GM12878 (cell line): Measurements from ENCODE around the gene CELF2. TPM values are rescaled to one million over a fixed set of nuclear protein-coding genes. Genes with fewer than 3 reads are reported as not detected.
A peak's percentile ranks its signal among the peaks of the same experiment; 100 is the strongest.

ENCODE experiments used
- ATAC-seq: fragments of 200-7000 bp; cut with Tn5 transposase; 3 replicates; pipeline ENCODE4 v1.9.1; 2020; ENCODE audit warnings: mild to moderate bottlenecking, moderate library complexity
- BruUV-seq: library from RNA; stranded (reverse); fragments of 400-500 nt; replicated peaks from 2 replicates; lab custom pipeline; 2021; lab: Mats Ljungman, UMichigan
- CTCF ChIA-PET: fragments of 300-600 bp; sonication (Branson Sonifier 250); formaldehyde crosslinking; extraction: SDS; loops from one replicate; lab custom pipeline; 2021; ENCODE audit warnings: inconsistent platforms; lab: Yijun Ruan, JAX
- POLR2A ChIA-PET: fragments of 350-600 bp; formaldehyde crosslinking; extraction: SDS; loops from one replicate; lab custom pipeline; 2021; ENCODE audit warnings: inconsistent platforms; lab: Charles Lee
- RAD21 ChIA-PET: fragments of 300-600 bp; sonication (Branson Sonifier 250); formaldehyde crosslinking; loops from one replicate; lab custom pipeline; 2023; ENCODE audit warnings: antibody characterized with exemption; ENCODE audit not compliant: unreplicated experiment; lab: Charles Lee
- SMC1A ChIA-PET: fragments of 300-600 bp; sonication (Branson Sonifier 250); formaldehyde crosslinking; loops from one replicate; lab custom pipeline; 2023; ENCODE audit not compliant: unreplicated experiment, uncharacterized antibody; lab: Charles Lee
- DNase-seq: peaks from one replicate; pipeline ENCODE4 v3.0.0-alpha.2; 2011; ENCODE audit warnings: low read depth, low spot score
- FAIRE-seq: peaks from 3 replicates; lab custom pipeline; 2011; peaks lifted over from hg19 to GRCh38; lab: Jason Lieb, UNC
- H2AFZ ChIP-seq: 2 replicates; pipeline ENCODE4 v1.6.0; 2011; ENCODE audit warnings: low read depth, low read length, control low read depth; ENCODE audit not compliant: control insufficient read depth
- H3K27ac ChIP-seq: 2 replicates; pipeline ENCODE4 v1.5.1; 2011; ENCODE audit warnings: control low read depth; ENCODE audit not compliant: control insufficient read depth, insufficient read depth
- H3K27me3 ChIP-seq, 2 experiments: replicated peaks in 1 of 2; 2 replicates each; pipeline versions ENCODE4 v1.6.0 to v1.6.1; 2011; ENCODE audit warnings: low read length in 1 of 2; ENCODE audit not compliant: control insufficient read depth in 2 of 2, insufficient read depth in 2 of 2
- H3K36me3 ChIP-seq, 2 experiments: 2 replicates each; pipeline ENCODE4 v1.5.1; 2011; ENCODE audit warnings: low read length in 1 of 2; ENCODE audit not compliant: control insufficient read depth in 2 of 2, insufficient read depth in 2 of 2
- H3K4me1 ChIP-seq: 2 replicates; pipeline ENCODE4 v1.6.1; 2011; ENCODE audit warnings: mild to moderate bottlenecking, low read length, moderate library complexity, mixed read lengths; ENCODE audit not compliant: control insufficient read depth, insufficient read depth
- H3K4me2 ChIP-seq: 2 replicates; pipeline ENCODE4 v1.6.0; 2011; ENCODE audit warnings: control low read depth; ENCODE audit not compliant: control insufficient read depth, insufficient read depth
- H3K4me3 ChIP-seq: fragments of 200-600 bp; sonication (generic); 2 replicates; pipeline ENCODE4 v1.5.1; 2016
- H3K79me2 ChIP-seq: 2 replicates; pipeline ENCODE4 v1.6.0; 2011; ENCODE audit warnings: low read length; ENCODE audit not compliant: control insufficient read depth, insufficient read depth
- H3K9ac ChIP-seq: 2 replicates; pipeline ENCODE4 v1.8.0; 2011; ENCODE audit warnings: low read length, control low read depth, mixed read lengths; ENCODE audit not compliant: control insufficient read depth, insufficient read depth
- H3K9me3 ChIP-seq: replicated peaks from 3 replicates; pipeline ENCODE4 v1.5.1; 2011; ENCODE audit warnings: mild to moderate bottlenecking, low read length; ENCODE audit not compliant: control insufficient read depth, insufficient read depth
- H4K20me1 ChIP-seq: 2 replicates; pipeline ENCODE4 v1.6.0; 2011; ENCODE audit not compliant: control insufficient read depth, insufficient read depth
- CBX5 ChIP-seq: sonication (generic); IDR thresholded peaks from 2 replicates; pipeline ENCODE4 v1.6.1; 2016; ENCODE audit warnings: low read depth, moderate library complexity, mild to moderate bottlenecking, inconsistent platforms
- DPF2 ChIP-seq: fragments of 450-650 bp; IDR thresholded peaks from 2 replicates; pipeline ENCODE4 v1.6.1; 2017; ENCODE audit warnings: mild to moderate bottlenecking
- EED ChIP-seq: sonication (generic); IDR thresholded peaks from 2 replicates; pipeline ENCODE4 v1.6.1; 2016; ENCODE audit warnings: antibody characterized with exemption, low read depth
- ETV6 ChIP-seq, 2 experiments: fragments of 450-650 bp in 1 of 2; IDR thresholded peaks in 1 of 2; conservative IDR thresholded peaks in 1 of 2; 2 replicates each; pipeline ENCODE4 v1.6.1; 2014; ENCODE audit warnings: antibody characterized with exemption in 1 of 2, borderline replicate concordance in 1 of 2, low read depth in 1 of 2, mild to moderate bottlenecking in 1 of 2, moderate library complexity in 1 of 2
- FOS ChIP-seq: IDR thresholded peaks from 3 replicates; pipeline ENCODE4 v1.6.1; 2011; ENCODE audit warnings: borderline replicate concordance; ENCODE audit not compliant: insufficient read length; ENCODE audit errors: extremely low read depth
- LARP7 ChIP-seq: fragments of 450-650 bp; IDR thresholded peaks from 2 replicates; pipeline ENCODE4 v1.6.1; 2017; ENCODE audit warnings: mild to moderate bottlenecking
- RELB ChIP-seq: fragments of 450-650 bp; IDR thresholded peaks from 2 replicates; pipeline ENCODE4 v1.6.1; 2017; ENCODE audit warnings: low read depth, mild to moderate bottlenecking, moderate library complexity
- SMAD1 ChIP-seq: fragments of 450-650 bp; IDR thresholded peaks from 2 replicates; pipeline ENCODE4 v1.6.1; 2018; ENCODE audit warnings: mild to moderate bottlenecking, low read depth; ENCODE audit not compliant: partially characterized antibody
- YBX1 ChIP-seq: fragments of 450-650 bp; IDR thresholded peaks from 2 replicates; pipeline ENCODE4 v1.6.1; 2016; ENCODE audit warnings: antibody characterized with exemption
- WGBS: methylation state at CpG from one replicate; pipeline ENCODE4 v1.1.6; 2016; ENCODE audit warnings: low lambda C conversion rate; ENCODE audit not compliant: insufficient replicate concordance, insufficient coverage; ENCODE audit errors: missing lambda C conversion rate; 5-methylcytosine and 5-hydroxymethylcytosine counted together
- in situ Hi-C: fragments of 300-500 bp; cut with MboI; formaldehyde crosslinking; loops from 9 replicates; pipeline ENCODE4 v1.14.3; 2018; ENCODE audit warnings: mixed read lengths
- intact Hi-C: fragments of 100-400 bp; cut with micrococcal nuclease; formaldehyde crosslinking; loops from one replicate; pipeline ENCODE4 v1.14.2; 2022; ENCODE audit not compliant: unreplicated experiment
- polyA plus RNA-seq, 11 experiments: library from polyadenylated mRNA; depleted of rRNA in 4 of 11; unstranded in 6 of 11; stranded (reverse) in 5 of 11; fragments of >200 nt; fragmentation: Nextera tagmentation in 4 of 11; fragmentation: Illumina TruSeq in 1 of 11; extraction: Ambion mirVana in 4 of 11; extraction: Trizol in 1 of 11; gene quantifications; 1 replicate in 1 of 11; 2 replicates in 10 of 11; pipeline versions ENCODE4 v1.2.1 to v1.2.3, GENCODE V29; 2011 to 2016; ENCODE audit warnings: inconsistent platforms in 2 of 11, missing spikeins in 2 of 11, low read depth in 1 of 11
- total RNA-seq, 4 experiments: library from RNA; depleted of rRNA in 3 of 4; stranded (reverse); fragments of >200 nt in 3 of 4; fragmentation: Illumina TruSeq in 1 of 4; extraction: Trizol in 1 of 4; gene quantifications; 2 replicates each; pipeline versions ENCODE4 v1.2.1 to v1.2.3, GENCODE V29; 2013 to 2021
- TF ChIP-seq, protein P1 (sequence below): fragments of 450-650 bp; formaldehyde crosslinking; IDR thresholded peaks from 2 replicates; pipeline ENCODE4 v1.4.0; 2022; ENCODE audit warnings: mild to moderate bottlenecking, moderate library complexity

Gene CELF2
- total and polyA plus RNA-seq, 10 of the 15 experiments (the other 5 are each of a cell fraction or from before 2014, with no cell fraction given): 20.8 to 129 (median 86.3) TPM

DNA sequence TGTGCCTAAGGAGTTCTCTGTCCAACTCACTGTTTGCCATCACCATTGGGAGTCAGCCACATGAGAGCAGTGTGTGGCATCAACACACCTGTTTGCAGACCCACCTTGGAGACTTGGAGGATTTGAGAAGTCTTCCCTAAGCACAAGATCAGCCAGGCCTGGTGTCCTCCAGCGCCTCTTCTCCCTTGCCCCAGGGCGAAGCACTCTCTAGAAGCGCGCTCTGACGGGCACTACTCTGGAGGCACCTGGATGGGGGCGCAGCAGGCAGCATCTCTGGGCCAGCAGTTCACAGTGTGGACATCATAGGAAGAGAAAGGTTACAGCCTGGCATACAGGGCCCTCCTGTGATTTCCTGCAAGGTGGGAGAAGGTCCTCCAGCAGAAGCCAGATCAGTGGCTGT lies 289.3 kb downstream of the CELF2 start (continued):
- TF ChIP-seq, protein P1, sequence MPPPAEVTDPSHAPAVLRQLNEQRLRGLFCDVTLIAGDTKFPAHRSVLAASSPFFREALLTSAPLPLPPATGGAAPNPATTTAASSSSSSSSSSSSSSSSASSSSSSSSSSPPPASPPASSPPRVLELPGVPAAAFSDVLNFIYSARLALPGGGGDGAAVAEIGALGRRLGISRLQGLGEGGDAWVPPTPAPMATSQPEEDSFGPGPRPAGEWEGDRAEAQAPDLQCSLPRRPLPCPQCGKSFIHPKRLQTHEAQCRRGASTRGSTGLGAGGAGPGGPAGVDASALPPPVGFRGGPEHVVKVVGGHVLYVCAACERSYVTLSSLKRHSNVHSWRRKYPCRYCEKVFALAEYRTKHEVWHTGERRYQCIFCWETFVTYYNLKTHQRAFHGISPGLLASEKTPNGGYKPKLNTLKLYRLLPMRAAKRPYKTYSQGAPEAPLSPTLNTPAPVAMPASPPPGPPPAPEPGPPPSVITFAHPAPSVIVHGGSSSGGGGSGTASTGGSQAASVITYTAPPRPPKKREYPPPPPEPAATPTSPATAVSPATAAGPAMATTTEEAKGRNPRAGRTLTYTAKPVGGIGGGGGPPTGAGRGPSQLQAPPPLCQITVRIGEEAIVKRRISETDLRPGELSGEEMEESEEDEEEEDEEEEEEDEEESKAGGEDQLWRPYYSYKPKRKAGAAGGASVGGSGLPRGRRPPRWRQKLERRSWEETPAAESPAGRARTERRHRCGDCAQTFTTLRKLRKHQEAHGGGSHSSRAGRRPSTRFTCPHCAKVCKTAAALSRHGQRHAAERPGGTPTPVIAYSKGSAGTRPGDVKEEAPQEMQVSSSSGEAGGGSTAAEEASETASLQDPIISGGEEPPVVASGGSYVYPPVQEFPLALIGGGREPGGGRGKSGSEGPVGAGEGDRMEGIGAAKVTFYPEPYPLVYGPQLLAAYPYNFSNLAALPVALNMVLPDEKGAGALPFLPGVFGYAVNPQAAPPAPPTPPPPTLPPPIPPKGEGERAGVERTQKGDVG: no peak
- TF ChIP-seq YBX1: no peak
- no peak for TF ChIP-seq ETV6 (conservative IDR thresholded peaks at IDR 0.05 in 1 of 2, IDR thresholded peaks at IDR 0.05 in 1 of 2; ENCODE audit: borderline replicate concordance in 1 of 2, low read depth in 1 of 2)
- no peak for TF ChIP-seq RELB
- TF ChIP-seq SMAD1: no peak

DNA sequence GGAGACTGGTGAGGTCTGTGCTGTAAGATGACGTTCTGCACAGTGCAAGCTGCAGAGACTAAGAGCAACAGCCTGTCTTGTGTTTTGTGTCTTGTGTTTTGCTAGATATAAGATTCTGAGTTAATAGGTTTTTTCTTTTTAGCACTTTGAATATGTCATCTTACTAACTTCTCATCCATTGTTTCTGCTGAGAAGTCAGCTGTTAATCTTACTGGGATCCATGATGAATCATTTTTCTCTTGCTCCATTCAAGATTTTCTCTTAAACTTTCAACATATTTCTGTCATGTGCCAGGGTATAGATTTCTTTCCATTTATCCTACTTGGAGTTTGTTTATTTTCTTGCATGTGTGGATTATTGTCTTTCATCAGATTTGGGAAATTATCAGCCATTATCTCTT lies 290.3 kb downstream of the CELF2 start:
- ATAC-seq (no peak), FAIRE-seq (peak; percentile 23), DNase-seq (no peak)
- H3K79me2 ChIP-seq: no peaks in the 10 kb centered on the region
- TF ChIP-seq FOS (no peak), CBX5 (peak; percentile 76; the same call in 1 of the 2 replicates), EED (no peak), DPF2 (no peak), LARP7 (no peak)
- 89% methylated on average over 1 of the region's 1 CpG for WGBS
- POLR2A ChIA-PET: no interaction called here
- in situ Hi-C loops (no loop called here), intact Hi-C loops (no loop called here)
- H3K27me3 ChIP-seq: no peaks in the 10 kb centered on the region
- H3K4me3 ChIP-seq: no peak overlapping the region
- no peak overlapping the region for H3K27ac ChIP-seq
- CTCF ChIA-PET: no interaction called here
- no peaks in the 10 kb centered on the region for H3K4me1 ChIP-seq
- H3K36me3 ChIP-seq: peaks cover 25 to 66% of the 10 kb centered on the region in 2 experiments
- SMC1A ChIA-PET: interaction anchor here (0.6 kb wide), 1 partner anchor 492 kb away, joined by 3 read pairs; no protein-coding TSS in a partner anchor
- H3K9me3 ChIP-seq: peaks cover 27% of the 10 kb centered on the region; the same call in 2 of the 3 replicates
- no peak overlapping the region for H3K9ac ChIP-seq
- H3K4me2 ChIP-seq: no peak overlapping the region
- no peaks in the 10 kb centered on the region for H4K20me1 ChIP-seq
- RAD21 ChIA-PET: no interaction called here
- BruUV-seq: no TSS peak
- H2AFZ ChIP-seq: no peak overlapping the region
